SU-DHL-6 (cell line): Measurements from ENCODE around the gene BANF2.

Experiments used
- H2AFZ ChIP-seq: fragments of 200-600 bp; sonication (generic); 2 replicates; pipeline ENCODE4 v1.6.1; 2014; ENCODE audit warnings: low read depth, mild to moderate bottlenecking, moderate library complexity, mixed read lengths, antibody characterized with exemption, low read length; ENCODE audit not compliant: severe bottlenecking
- H3F3A ChIP-seq: fragments of 200-600 bp; shearing (Covaris generic); 2 replicates; pipeline ENCODE4 v1.6.0; 2016; ENCODE audit warnings: antibody characterized with exemption, mild to moderate bottlenecking; ENCODE audit not compliant: insufficient read depth
- H3K27ac ChIP-seq: fragments of 200-600 bp; sonication (generic); 2 replicates; pipeline ENCODE4 v1.5.1; 2016; ENCODE audit warnings: low read depth, mild to moderate bottlenecking, low read length, moderate library complexity, mixed read lengths
- H3K27me3 ChIP-seq: fragments of 200-600 bp; sonication (generic), shearing (Covaris generic); 2 replicates; pipeline ENCODE4 v1.6.0; 2014; ENCODE audit warnings: mild to moderate bottlenecking, low read length
- H3K36me3 ChIP-seq: fragments of 200-600 bp; sonication (generic); 2 replicates; pipeline ENCODE4 v1.6.1; 2014; ENCODE audit warnings: mild to moderate bottlenecking, low read length, mixed read lengths
- H3K4me2 ChIP-seq: fragments of 300-600, 200-600 bp; shearing (Covaris generic), sonication (generic); 2 replicates; pipeline ENCODE4 v1.6.0; 2014; ENCODE audit warnings: low read length, low read depth, mild to moderate bottlenecking; ENCODE audit not compliant: poor library complexity, severe bottlenecking
- H3K4me3 ChIP-seq: fragments of 200-600 bp; sonication (generic); 2 replicates; pipeline ENCODE4 v1.5.1; 2014; ENCODE audit warnings: antibody characterized with exemption, low read length, mild to moderate bottlenecking, mixed read lengths; ENCODE audit not compliant: insufficient read depth, poor library complexity, severe bottlenecking
- H3K79me2 ChIP-seq: fragments of 200-600 bp; sonication (generic); 2 replicates; pipeline ENCODE4 v1.6.1; 2014; ENCODE audit warnings: mild to moderate bottlenecking, low read length, moderate library complexity; ENCODE audit not compliant: insufficient read depth
- H3K9ac ChIP-seq: fragments of 200-600 bp; sonication (generic); 2 replicates; pipeline ENCODE4 v1.7.0; 2014; ENCODE audit warnings: mild to moderate bottlenecking, low read length
- H3K9me2 ChIP-seq: fragments of 200-600 bp; sonication (generic); replicated peaks from 2 replicates; pipeline ENCODE4 v1.6.1; 2014; ENCODE audit warnings: low read length; ENCODE audit not compliant: insufficient read depth
- H3K9me3 ChIP-seq: fragments of 200-600 bp; sonication (generic); 2 replicates; pipeline ENCODE4 v1.6.1; 2014; ENCODE audit warnings: low read length, mixed read lengths; ENCODE audit not compliant: insufficient read depth
- H4K20me1 ChIP-seq: fragments of 200-600 bp; sonication (generic); 2 replicates; pipeline ENCODE4 v1.6.1; 2014; ENCODE audit warnings: low read depth, mild to moderate bottlenecking, antibody characterized with exemption, low read length, moderate library complexity, mixed read lengths
- CTCF ChIP-seq: fragments of 200-600 bp; sonication (generic); IDR thresholded peaks from one replicate; pipeline ENCODE4 v1.5.1; 2017; ENCODE audit warnings: antibody characterized with exemption, mild to moderate bottlenecking, low read length, moderate library complexity; ENCODE audit not compliant: insufficient read depth, poor library complexity, severe bottlenecking
- EZH2phosphoT487 ChIP-seq: fragments of 200-600 bp; sonication (generic), shearing (Covaris generic); conservative IDR thresholded peaks from 2 replicates; pipeline ENCODE4 v1.6.1; 2018; ENCODE audit warnings: mild to moderate bottlenecking, antibody characterized with exemption, low read length, moderate library complexity, mixed read lengths

The BANF2 gene

GRCh38 chr20:17678295-17678694 is 21.5 kb upstream of the BANF2 start:
- Histone ChIP-seq H3K27me3 (no peaks in the 10 kb centered on the region), H3K4me3 (no peak overlapping the region), H3F3A (no peaks in the 10 kb centered on the region), H4K20me1 (no peaks in the 10 kb centered on the region), H3K4me2 (no peak overlapping the region), H3K79me2 (0 out of 2 replicates have a peak, but pooled peaks cover 6% of the 10 kb centered on the region), H3K9ac (no peak overlapping the region), H3K27ac (no peak overlapping the region), H3K9me2 (no peaks in the 10 kb centered on the region), H2AFZ (no peak overlapping the region), H3K9me3 (no peaks in the 10 kb centered on the region), H3K36me3 (no peaks in the 10 kb centered on the region)
- TF ChIP-seq CTCF (no peak), EZH2phosphoT487 (no peak)

- H3K27ac ChIP-seq = no peak overlapping the region
- H3K79me2 ChIP-seq = 0 out of 2 replicates have a peak, but pooled peaks cover 6% of the 10 kb centered on the region
- no peaks in the 10 kb centered on the region for H3K9me3 ChIP-seq
- no peak overlapping the region for H3K9ac ChIP-seq
- no peak overlapping the region for H3K4me3 ChIP-seq
- no peaks in the 10 kb centered on the region for H4K20me1 ChIP-seq
- H2AFZ ChIP-seq = no peak overlapping the region
- no peaks in the 10 kb centered on the region for H3F3A ChIP-seq
- no peak overlapping the region for H3K4me2 ChIP-seq
- TF ChIP-seq CTCF (no peak), EZH2phosphoT487 (no peak)
- H3K9me2 ChIP-seq = no peaks in the 10 kb centered on the region
- no peaks in the 10 kb centered on the region for H3K36me3 ChIP-seq
- H3K27me3 ChIP-seq = no peaks in the 10 kb centered on the region
Measured at GRCh38 chr20:17678886-17679285, 20.9 kb upstream of the BANF2 start.

- Histone ChIP-seq H3K9ac (0 out of 2 replicates have a peak overlapping the region, but pooled peaks have one; percentile 36), H3K9me2 (no peaks in the 10 kb centered on the region), H3K27me3 (no peaks in the 10 kb centered on the region), H3F3A (no peaks in the 10 kb centered on the region), H3K4me2 (peak overlapping the region; percentile 51), H3K27ac (no peak overlapping the region), H3K79me2 (0 out of 2 replicates have a peak, but pooled peaks cover 6% of the 10 kb centered on the region), H3K36me3 (no peaks in the 10 kb centered on the region), H4K20me1 (no peaks in the 10 kb centered on the region), H3K4me3 (peak overlapping the region; percentile 46), H3K9me3 (no peaks in the 10 kb centered on the region), H2AFZ (no peak overlapping the region)
- no peak for TF ChIP-seq CTCF
- TF ChIP-seq EZH2phosphoT487 = no peak
Measured at GRCh38 chr20:17679941-17680835, 19.6 kb upstream of the BANF2 start.
